PC-3 (cell line): Measurements from ENCODE around the gene GPR75. TPM values are rescaled to one million over a fixed set of nuclear protein-coding genes. Genes with fewer than 3 reads are reported as not detected.
"Not testable (repeated sequence)": the region's sequence is repeated elsewhere in the genome, so short reads cannot be mapped to it uniquely, and the experiment has no call there.

Experiments
- ATAC-seq: fragments of 200-7000 bp; cut with Tn5 transposase; 2 replicates; pipeline ENCODE4 v1.9.1; 2020; ENCODE audit warnings: mild to moderate bottlenecking, moderate library complexity
- BruUV-seq: library from RNA; stranded (reverse); fragments of 400-500 nt; replicated peaks from 2 replicates; lab custom pipeline; 2021; lab: Mats Ljungman, UMichigan
- CTCF ChIA-PET: fragments of 300-600 bp; sonication (Branson Sonifier 250); formaldehyde crosslinking; loops from one replicate; lab custom pipeline; 2022; ENCODE audit warnings: antibody characterized with exemption; lab: Charles Lee
- POLR2A ChIA-PET: fragments of 300-600 bp; sonication (Branson Sonifier 250); formaldehyde crosslinking; loops from one replicate; lab custom pipeline; 2022; ENCODE audit warnings: antibody characterized with exemption; ENCODE audit not compliant: unreplicated experiment; lab: Charles Lee
- DNase-seq: peaks from one replicate; pipeline ENCODE4 v3.0.0-alpha.2; 2015
- H2AFZ ChIP-seq: fragments of 300-600 bp; sonication (generic); 2 replicates; pipeline ENCODE4 v1.6.0; 2016; ENCODE audit warnings: antibody characterized with exemption, low read length
- H3F3A ChIP-seq: fragments of 300-600 bp; sonication (generic); one replicate; pipeline ENCODE4 v1.6.0; 2017; ENCODE audit warnings: antibody characterized with exemption, low read length, control low read depth, mild to moderate bottlenecking; ENCODE audit not compliant: unreplicated experiment
- H3K27ac ChIP-seq: fragments of 300-600 bp; sonication (generic); 2 replicates; pipeline ENCODE4 v1.5.1; 2016; ENCODE audit warnings: mild to moderate bottlenecking, low read length
- H3K27me3 ChIP-seq: fragments of 300-600 bp; sonication (generic); 2 replicates; pipeline ENCODE4 v1.6.1; 2016; ENCODE audit warnings: low read length, mixed read lengths
- H3K36me3 ChIP-seq: fragments of 300-600 bp; sonication (generic); 2 replicates; pipeline ENCODE4 v1.6.1; 2016; ENCODE audit warnings: low read depth, mixed run types, low read length, mixed read lengths
- H3K4me1 ChIP-seq: fragments of 300-600 bp; sonication (generic); 2 replicates; pipeline ENCODE4 v1.5.1; 2016; ENCODE audit warnings: low read length; ENCODE audit not compliant: insufficient read depth
- H3K4me2 ChIP-seq: fragments of 300-600 bp; sonication (generic); 2 replicates; pipeline ENCODE4 v1.6.0; 2016; ENCODE audit warnings: low read length
- H3K4me3 ChIP-seq: fragments of 300-600 bp; sonication (generic); 2 replicates; pipeline ENCODE4 v1.5.1; 2016; ENCODE audit warnings: mild to moderate bottlenecking, low read length, mixed read lengths
- H3K79me2 ChIP-seq: fragments of 300-600 bp; sonication (generic); 2 replicates; pipeline ENCODE4 v1.6.1; 2017; ENCODE audit warnings: low read length, mixed read lengths
- H3K9ac ChIP-seq: fragments of 300-600 bp; sonication (generic); 2 replicates; pipeline ENCODE4 v1.6.0; 2016; ENCODE audit warnings: mild to moderate bottlenecking, low read length
- H3K9me2 ChIP-seq: fragments of 300-600 bp; sonication (generic); replicated peaks from 2 replicates; pipeline ENCODE4 v1.6.1; 2016; ENCODE audit warnings: mixed run types, low read length, mixed read lengths
- H3K9me3 ChIP-seq: fragments of 300-600 bp; sonication (generic); 2 replicates; pipeline ENCODE4 v1.6.1; 2016; ENCODE audit warnings: low read length, mixed read lengths
- H4K20me1 ChIP-seq: fragments of 300-600 bp; sonication (generic); 2 replicates; pipeline ENCODE4 v1.6.1; 2016; ENCODE audit warnings: low read length, mixed read lengths
- CTCF ChIP-seq: fragments of 300-600 bp; sonication (generic); conservative IDR thresholded peaks from 2 replicates; pipeline ENCODE4 v1.5.1; 2017; ENCODE audit warnings: antibody characterized with exemption, low read depth, mild to moderate bottlenecking, low read length
- EZH2 ChIP-seq: fragments of 300-600 bp; sonication (generic); IDR thresholded peaks from one replicate; pipeline ENCODE4 v1.6.1; 2017; ENCODE audit warnings: antibody characterized with exemption, mild to moderate bottlenecking, low read length; ENCODE audit not compliant: unreplicated experiment
- EZH2phosphoT487 ChIP-seq: fragments of 300-600 bp; sonication (generic); IDR thresholded peaks from 2 replicates; pipeline ENCODE4 v1.6.1; 2018; ENCODE audit warnings: mild to moderate bottlenecking, antibody characterized with exemption, low read length, borderline replicate concordance
- intact Hi-C: fragments of 100-400 bp; cut with micrococcal nuclease; formaldehyde crosslinking; loops from 2 replicates; pipeline ENCODE4 v1.9.0; 2023
- total RNA-seq: library from RNA; depleted of rRNA; stranded (reverse); fragments of >200 nt; gene quantifications from 2 replicates; pipeline ENCODE4 v1.2.3, GENCODE V29; 2014

Gene GPR75
- total RNA-seq, 1 experiment from 2014 or later = 1.5 TPM

- H2AFZ ChIP-seq = no peak overlapping the region
- no peaks in the 10 kb centered on the region for H3K27me3 ChIP-seq
- no TSS peak for BruUV-seq
- ATAC-seq (no peak), DNase-seq (no peak)
- ChIA-PET CTCF (no interaction called here), POLR2A (no interaction called here)
- no peaks in the 10 kb centered on the region for H3K36me3 ChIP-seq
- H3K9ac ChIP-seq = no peak overlapping the region
- H3F3A ChIP-seq = no peaks in the 10 kb centered on the region
- intact Hi-C loops = no loop called here
- no peaks in the 10 kb centered on the region for H3K9me3 ChIP-seq
- TF ChIP-seq EZH2 (no peak), EZH2phosphoT487 (no peak), CTCF (no peak)
- H3K4me1 ChIP-seq = no peaks in the 10 kb centered on the region
- no peaks in the 10 kb centered on the region for H3K79me2 ChIP-seq
- no peak overlapping the region for H3K27ac ChIP-seq
- H3K4me2 ChIP-seq = no peak overlapping the region
- H4K20me1 ChIP-seq = no peaks in the 10 kb centered on the region
- H3K4me3 ChIP-seq = no peak overlapping the region
- H3K9me2 ChIP-seq = no peaks in the 10 kb centered on the region
Measured at GRCh38 chr2:53843595-53843994, 16.2 kb downstream of the GPR75 start.

GRCh38 chr2:53842891-53843290 is 16.9 kb downstream of the GPR75 start:
- H3K27me3 ChIP-seq = no peaks in the 10 kb centered on the region
- H3K9me2 ChIP-seq = no peaks in the 10 kb centered on the region
- no peak for TF ChIP-seq EZH2
- no peak for TF ChIP-seq EZH2phosphoT487
- no peak for TF ChIP-seq CTCF
- no TSS peak for BruUV-seq
- H4K20me1 ChIP-seq = no peaks in the 10 kb centered on the region
- H3K79me2 ChIP-seq = no peaks in the 10 kb centered on the region
- H3K9ac ChIP-seq = no peak overlapping the region
- no peaks in the 10 kb centered on the region for H3F3A ChIP-seq
- DNase-seq (no peak), ATAC-seq (no peak)
- no peaks in the 10 kb centered on the region for H3K4me1 ChIP-seq
- no peaks in the 10 kb centered on the region for H3K36me3 ChIP-seq
- CTCF ChIA-PET = no interaction called here
- H2AFZ ChIP-seq = no peak overlapping the region
- POLR2A ChIA-PET = no interaction called here
- H3K9me3 ChIP-seq = no peaks in the 10 kb centered on the region
- no peak overlapping the region for H3K4me2 ChIP-seq
- no peak overlapping the region for H3K27ac ChIP-seq
- no peak overlapping the region for H3K4me3 ChIP-seq
- intact Hi-C loops = no loop called here

GRCh38 chr2:53841651-53842050 is 18.1 kb downstream of the GPR75 start:
- H3K4me3 ChIP-seq, H3K9me3 ChIP-seq, H4K20me1 ChIP-seq, H3K9me2 ChIP-seq, H3K4me1 ChIP-seq, CTCF ChIA-PET, BruUV-seq, H3K9ac ChIP-seq, H3K4me2 ChIP-seq, H2AFZ ChIP-seq, H3K27me3 ChIP-seq, H3F3A ChIP-seq, H3K79me2 ChIP-seq, ATAC-seq, H3K36me3 ChIP-seq, intact Hi-C loops, H3K27ac ChIP-seq, POLR2A ChIA-PET, DNase-seq: not testable (repeated sequence)
